Measurements from ENCODE around the gene LTBP1.
"Not testable (repeated sequence)": the region's sequence is repeated elsewhere in the genome, so short reads cannot be mapped to it uniquely, and the experiment has no call there.

The LTBP1 gene

GRCh38 chr2:32965523-32966171 lies 18.9 kb downstream of the LTBP1 start:
- DNase-seq, result no peak

GRCh38 chr2:32969444-32970162 lies 22.9 kb downstream of the LTBP1 start:
- no peak for DNase-seq

- not testable (repeated sequence) for DNase-seq
Observed at GRCh38 chr2:32973772-32974171, 27.0 kb downstream of the LTBP1 start.

DNA sequence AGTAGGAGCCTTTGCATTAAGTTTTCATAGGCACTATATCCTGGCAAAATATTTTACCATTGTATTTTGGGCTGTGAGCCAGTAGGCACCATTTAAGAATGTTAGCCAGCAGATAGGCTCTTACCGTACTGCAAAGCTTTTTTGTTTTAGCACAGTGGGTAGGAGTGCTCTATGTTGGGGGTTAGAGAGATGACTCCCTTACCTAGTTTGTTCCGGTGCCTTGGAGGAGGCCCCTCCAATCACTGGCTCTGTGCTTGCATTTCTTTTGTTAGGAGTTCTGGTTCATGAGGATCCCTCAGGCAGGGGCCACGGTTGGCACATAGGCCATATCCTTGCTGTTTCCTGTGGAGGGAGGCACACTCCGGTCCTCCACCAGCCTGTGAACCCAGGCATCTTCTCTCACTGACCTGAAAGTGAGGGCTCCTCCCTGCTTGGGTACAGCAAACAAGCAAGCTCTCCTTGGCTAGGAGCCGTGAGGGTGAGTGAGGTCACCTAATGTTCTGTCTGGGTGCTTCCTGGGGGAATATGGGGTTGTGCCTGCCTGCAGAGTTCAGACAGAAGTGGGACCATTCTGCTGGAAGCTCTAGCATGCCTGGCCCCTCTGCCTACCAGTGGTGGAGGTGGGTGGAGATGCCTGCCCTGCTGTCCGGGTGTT lies 29.8 kb downstream of the LTBP1 start:
- DNase-seq, result no peak

DNA sequence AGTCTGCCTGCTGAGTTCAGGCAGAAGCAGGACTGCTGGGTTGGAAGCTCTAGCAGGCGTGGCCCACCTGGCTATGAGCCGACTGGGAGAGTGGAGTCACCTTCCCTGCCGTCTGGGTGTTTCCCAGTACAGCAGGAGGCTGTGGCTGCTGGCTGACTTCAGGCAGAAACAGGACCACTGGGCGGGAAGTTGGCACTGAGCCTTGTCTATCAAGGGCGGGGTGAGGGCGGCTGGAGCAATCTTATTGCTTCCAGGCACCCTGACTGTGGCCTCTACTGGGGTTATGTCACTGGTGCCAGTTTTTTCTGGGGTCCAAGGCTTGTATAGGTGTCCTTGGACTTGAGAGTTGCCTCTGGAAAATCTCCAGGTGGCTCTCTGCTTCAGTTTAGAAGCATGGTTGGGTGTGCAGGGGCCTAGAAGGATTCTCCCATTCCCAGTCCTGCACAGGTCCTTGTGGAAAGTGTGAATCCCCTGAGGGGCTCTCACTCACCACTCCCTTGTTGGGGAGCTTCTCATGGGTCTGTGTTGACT lies 30.5 kb downstream of the LTBP1 start:
- DNase-seq, result peak; percentile 5

DNA sequence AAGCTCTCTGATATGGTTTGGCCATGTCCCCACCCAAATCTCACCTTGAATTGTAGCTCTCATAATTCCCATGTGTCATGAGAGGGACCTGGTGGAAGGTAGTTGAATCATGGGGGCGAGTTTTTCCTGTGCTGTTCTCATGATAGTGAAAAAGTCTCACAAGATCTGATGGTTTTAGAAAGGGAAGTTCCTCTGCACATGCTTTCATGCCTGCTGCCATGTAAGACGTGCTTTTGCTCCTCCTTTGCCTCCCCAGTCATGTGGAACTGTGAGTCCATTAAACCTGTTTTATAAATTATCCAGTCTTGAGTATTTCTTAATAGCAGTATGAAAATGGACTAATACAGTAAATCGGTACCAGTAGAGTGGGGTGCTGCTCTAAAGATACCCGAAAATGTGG lies 34.9 kb downstream of the LTBP1 start:
- DNase-seq, result no peak

DNA sequence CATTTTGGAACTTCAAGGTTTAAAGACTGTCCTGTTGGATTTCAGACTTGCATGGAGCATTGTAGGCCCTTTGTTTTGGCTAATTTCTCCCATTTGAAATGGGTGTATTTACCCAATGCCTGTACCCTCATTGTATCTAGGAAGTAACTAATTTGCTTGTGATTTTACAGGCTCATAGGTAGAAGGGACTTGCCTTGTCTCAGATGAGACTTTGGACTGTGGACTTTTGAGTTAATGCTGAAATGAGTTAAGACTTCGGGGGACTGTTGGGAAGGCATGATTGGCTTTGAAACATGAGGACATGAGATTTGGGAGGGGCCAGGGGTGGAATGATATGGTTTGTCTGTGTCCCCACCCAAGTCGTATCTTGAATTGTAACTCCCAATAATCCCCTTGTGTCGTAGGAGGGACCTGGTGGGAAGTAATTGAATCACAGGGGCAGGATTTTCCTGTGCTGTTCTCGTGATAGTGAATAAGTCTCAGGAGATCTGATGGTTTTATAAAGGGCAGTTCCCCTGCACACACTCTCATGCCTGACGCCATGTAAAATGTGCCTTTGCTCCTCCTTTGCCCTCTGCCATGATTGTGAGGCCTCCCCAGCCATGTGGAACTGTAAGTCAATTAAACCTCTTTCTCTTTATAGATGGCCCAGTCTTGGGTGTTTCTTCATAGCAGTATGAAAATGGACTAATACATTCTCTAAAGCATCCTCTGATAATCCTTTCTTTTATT lies 36.6 kb downstream of the LTBP1 start:
- DNase-seq, result not testable (repeated sequence)

DNA sequence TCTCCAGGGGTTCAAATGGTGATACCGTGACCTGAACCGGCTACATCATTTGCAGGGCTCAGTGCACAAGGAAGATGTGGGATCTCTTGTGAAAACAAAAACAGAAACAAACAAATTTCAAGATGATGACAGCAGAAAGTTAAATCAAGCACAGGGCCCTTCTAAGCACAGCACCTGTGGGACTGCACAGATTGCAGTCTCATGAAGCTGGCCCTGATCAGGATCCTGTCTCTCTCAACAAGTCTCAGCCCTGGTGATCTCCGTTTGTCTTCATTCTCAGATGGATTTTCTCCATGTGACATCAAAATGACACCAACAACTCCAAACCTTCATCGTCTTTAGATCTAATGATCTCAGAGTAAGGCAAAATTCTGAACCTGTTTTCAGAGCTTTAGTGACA lies 39.7 kb downstream of the LTBP1 start:
- DNase-seq, result no peak

- no peak for DNase-seq
Observed at GRCh38 chr2:32988525-32988924, 41.8 kb downstream of the LTBP1 start.

DNA sequence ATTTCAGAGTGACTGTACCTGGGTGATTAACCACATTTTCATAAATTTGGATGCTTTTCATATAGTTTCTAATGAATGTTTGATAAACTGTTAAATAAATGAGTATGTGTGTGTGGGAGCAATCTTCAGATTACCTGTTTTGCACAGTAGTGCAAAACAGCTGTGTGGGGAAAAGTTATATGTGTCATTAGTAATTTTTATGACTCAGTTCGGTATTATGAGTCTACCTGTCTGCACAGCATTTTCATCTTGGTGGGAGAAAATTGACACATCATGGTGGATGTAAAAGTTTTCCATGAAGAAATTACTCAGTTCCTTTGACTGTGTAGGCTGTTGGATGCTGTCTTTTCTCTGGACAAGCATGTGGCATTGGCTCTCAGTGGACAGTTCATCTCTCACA lies 43.8 kb downstream of the LTBP1 start:
- no peak for DNase-seq

DNA sequence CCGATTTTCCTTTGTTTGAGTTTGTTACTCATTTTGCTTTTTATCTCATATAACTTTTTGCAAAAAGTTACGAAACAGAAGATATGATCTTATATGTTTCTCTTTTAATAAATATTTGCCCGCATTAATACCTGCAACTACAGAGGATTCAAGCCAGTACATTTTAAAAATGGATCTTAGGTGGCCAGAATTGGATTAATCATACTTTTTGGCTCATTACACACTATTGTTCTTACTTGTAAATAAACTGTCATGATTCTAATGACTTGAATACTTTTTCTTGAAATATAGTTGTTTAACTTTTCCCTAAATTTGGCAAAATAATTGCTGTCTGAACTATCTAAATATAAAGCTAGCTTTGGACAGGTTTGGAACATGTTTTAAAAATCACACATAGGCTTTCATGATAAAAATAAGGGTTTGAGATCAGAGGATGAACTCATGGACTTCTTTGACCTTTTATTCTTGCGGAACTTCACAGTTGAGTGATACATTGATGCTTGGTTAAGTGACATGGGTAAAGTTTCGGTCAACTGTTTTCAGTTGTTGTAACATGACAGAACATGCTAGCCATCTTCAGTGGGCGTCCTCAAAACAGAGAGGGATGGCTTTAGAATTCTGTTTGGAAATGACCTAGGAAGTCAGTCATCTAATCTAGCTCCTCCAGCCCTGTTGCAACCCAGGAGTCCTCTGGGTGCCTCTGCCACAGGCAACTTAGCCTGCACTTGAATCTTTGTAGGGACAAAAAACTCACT lies 44.5 kb downstream of the LTBP1 start:
- no peak for DNase-seq

- DNase-seq, result no peak
Observed at GRCh38 chr2:32993005-32993539, 46.3 kb downstream of the LTBP1 start.

GRCh38 chr2:32997705-32998104 lies 51.0 kb downstream of the LTBP1 start:
- DNase-seq, result no peak

DNA sequence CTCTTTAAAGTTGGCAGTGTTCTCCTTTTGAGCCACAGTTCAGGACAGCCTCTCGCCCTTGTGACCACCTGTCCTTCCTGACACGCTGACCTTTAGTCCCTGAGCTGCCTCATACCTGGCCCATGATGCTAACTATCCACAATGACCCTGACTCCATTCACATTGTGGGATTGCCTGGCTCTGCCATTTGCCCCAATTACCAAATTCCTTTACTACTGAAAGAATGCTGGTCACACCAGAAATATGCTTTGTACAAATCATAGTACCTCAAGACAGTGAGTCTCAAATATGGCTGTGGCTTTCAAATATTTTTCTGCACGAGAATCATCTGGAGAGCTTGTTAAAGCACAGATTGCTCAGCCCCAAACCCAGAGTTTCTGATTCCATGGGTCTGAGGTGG lies 54.2 kb downstream of the LTBP1 start:
- no peak for DNase-seq

DNA sequence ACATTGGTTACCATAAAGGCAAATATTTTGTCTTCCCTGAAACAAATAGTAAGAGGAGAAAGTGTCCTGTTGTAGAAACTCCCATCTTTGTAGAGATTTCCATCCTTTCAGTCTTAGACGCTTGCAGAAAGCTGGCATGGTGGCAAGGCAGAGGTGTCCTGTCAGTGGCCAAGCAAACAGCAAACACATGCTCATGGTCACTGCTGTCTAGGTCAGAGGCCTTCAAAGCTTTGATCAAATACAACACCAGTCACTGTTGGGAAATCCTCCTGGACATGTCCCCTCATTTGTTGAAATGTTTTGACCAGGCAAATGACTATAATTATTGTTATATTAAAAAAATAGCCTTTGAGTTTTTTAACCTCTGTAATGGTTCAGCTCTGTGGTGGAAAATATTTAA lies 55.1 kb downstream of the LTBP1 start:
- no peak for DNase-seq

DNA sequence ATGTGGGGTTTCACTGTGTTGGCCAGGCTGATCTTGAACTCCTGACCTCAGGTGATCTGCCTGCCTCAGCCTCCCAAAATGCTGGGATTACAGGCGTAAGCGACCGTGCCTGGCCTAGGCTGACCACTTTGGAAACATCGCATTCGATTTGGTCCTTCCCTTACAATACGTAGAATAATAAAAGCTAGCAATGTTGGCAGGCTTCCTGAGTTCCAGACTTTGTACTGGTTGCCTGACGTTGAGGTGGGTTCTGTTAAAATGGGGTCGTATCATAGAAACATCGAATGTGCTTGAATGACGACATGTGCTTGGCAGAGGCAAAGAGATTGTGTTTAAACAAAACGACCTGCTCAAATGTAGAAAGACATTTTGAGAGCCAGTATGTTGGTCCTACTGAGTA lies 56.1 kb downstream of the LTBP1 start:
- DNase-seq, result no peak

GRCh38 chr2:33005057-33005456 lies 58.3 kb downstream of the LTBP1 start:
- no peak for DNase-seq

- no peak for DNase-seq
Observed at GRCh38 chr2:33008716-33009115, 62.0 kb downstream of the LTBP1 start.

DNA sequence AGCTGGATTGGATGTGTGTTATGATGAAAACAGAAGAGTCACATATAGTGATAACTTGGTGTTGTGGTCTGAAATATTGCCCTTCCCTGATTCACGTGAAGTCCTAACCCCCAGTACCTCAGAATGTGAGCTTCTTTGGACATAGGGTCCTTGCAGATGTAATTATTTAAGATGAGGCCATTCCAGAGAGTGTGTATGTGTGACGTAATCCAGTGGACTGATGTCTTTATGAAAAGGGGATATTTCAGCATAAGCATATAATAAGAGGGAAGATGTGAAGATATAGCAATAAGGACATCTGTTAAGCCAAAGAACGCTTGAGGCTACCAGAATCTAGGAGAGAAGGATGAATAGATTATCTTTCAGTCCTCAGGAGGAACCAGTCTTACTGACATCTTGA lies 62.5 kb downstream of the LTBP1 start:
- no peak for DNase-seq

DNA sequence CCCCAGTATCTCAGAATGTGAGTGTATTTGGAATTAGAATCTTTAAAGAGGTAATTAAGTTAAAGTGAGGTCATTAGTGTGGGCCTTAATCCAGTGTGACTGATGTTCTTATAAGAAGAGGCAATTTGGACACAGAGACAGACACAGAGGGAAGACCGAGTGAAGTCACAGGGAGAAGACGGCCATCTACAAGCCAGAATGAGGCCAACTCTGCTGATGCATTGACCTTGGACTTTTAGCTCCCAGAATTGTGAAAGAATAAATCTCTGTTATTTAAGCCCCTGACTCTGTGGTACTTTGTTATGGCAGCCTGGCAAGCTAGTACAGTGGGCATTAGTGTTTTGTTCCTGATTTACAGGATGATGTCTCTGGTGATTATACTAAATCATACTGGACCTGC lies 64.6 kb downstream of the LTBP1 start:
- DNase-seq, result no peak

DNA sequence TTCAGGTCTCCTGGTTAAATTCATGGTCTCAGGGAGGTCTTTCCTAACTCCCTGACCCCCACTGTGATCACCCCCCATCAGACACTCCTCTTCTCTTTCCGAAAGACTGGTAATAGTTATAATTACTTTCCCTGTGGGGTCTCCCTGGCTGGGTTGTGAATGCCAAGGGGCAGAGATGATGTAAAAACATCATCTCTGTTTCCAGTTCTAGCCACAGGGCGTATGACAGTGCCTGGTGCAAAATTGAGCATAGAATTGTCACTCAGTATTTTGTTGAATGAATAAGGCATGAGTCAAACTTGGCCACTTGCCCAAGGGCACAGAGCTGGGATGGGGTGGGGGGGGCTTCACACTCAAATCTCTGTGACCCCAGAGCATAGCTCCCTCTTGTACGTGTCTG lies 65.2 kb downstream of the LTBP1 start:
- no peak for DNase-seq

DNA sequence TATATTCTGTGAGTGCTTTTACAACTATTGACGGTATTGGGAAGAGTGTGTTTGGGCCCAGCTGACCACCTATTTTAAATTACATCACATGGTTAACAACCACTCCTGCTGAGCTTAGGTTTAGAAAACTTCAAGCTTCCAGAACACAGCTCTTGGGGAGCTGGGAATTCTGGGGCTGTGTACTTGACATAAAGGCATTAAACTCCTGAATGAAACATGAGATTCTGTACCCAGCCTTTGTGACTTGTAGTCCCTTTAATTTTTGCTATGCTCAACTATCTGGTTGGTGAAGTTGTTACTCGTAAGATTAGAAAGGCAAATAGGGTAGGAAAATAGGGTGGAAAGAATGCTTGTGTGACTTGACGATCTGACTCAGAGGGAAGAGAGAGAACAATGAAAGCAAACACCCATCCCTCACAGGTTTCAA lies 66.9 kb downstream of the LTBP1 start:
- DNase-seq, result no peak
